ENCODE measurements around the gene SORCS2.

Gene SORCS2

DNA sequence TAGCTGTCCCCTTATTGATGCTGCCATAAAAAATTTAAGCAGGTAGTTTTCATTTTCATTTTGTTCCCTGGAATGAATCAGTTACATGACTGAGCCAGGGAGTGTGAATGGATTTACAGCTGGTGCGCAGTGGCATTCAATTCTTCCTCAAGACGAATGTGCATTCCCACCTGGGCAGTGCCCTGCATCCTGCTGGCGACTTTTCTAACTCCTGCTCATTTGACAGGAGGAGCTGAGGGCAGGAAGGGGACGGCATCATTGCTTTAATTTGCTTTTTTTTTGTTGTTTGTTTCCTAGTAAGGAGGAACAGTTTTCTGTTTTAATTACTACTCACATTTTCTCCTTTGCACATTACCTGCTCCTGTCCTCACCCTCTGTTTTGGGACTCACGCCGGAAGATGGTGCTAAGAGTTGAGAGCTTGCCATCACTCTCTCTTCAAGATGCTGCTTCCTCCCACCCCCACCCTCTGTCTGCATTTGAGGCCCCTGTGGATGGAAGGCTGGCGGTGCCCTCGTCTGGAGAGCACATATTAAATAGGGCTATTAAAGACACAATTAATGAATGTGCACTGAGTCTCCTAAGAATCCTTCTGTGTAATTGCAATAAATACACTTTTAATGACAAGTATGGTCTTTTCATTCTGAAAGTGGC lies 206.6 kb downstream of the SORCS2 start:
- FAIRE-seq, result no peak

DNA sequence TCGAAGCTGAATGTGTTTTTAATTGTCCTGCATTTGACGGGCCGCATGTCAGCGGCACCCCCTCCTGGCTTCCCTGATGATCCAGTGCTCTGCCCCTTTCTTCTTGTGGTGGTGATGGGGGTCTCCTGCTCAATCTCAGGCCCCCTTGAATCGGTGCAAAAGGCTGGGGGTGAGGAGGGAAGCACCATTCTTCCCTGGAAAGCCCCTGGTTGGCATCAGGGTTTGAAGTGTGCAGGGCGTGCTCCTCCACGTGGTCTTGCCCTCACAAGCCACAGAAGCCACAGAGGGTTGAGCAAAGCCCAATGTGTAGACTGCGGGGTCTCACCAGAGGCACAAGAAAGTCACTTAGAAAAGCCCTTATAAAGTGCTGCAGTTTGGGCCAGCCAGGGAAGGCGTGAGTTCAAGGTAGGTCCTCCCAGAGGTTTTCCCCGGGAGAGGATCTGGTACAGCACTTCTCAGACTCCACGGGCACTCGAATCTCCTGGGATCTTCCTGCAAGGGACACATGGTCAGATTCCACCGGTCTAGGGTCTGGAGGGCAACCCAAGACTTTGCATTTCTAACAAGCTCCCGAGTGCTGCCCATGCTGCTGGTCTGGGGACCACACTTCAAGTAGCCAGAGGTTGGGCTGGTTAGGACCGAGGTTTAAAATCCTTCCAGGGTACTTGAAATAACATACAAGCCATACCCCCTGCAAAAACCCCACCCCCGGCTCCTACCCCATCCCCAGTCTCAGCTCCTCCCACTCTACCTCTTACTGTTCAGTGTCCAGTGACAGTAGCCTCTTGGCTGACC lies 207.3 kb downstream of the SORCS2 start:
- no peak for FAIRE-seq

DNA sequence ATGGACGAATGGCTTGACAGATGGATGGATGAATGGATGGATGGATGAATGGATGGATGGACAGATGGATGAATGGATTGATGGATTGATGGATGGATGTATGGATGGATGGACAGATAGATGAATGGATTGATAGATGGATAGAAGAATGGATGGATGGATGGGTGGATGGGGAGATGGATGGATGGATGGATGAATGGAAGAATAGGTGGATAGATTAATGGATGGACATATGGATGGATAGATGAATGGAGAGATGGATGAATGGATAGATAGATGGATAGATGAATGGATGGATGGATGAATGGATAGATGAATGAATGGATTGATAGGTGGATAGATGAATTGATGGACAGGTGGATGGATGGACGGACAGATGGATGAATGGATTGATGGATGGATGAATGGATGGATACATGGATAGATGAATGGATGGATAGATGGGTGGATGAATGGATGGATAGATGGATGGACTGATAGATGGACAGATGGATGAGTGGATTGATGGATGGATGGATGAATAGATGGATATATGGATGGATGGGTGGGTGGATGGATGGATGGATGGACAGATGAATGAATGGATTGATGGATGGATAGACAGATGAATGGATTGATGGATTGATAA lies 208.4 kb downstream of the SORCS2 start:
- FAIRE-seq, result no peak

DNA sequence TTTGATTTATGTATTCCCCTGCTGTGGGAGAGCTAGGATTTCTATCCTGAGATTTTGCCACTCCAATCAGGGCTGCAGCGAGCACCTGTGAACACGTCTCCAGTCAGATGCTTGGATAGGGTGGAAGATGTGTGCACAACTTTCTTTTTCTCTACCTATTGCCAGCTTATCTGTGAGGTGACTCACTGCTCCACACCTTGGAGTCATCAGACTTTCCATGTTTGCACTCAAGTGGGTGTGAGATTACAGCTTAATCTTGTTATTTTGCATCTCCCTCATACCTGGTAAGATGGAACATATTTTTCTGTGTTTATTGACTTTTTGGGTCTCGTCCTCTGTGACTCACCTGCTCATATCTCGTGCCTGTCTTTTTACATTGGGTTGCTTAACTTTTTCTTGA lies 210.2 kb downstream of the SORCS2 start:
- no peak for FAIRE-seq

- no peak for FAIRE-seq
These were observed 210.7 kb downstream of the SORCS2 start for GRCh38 chr4:7403001-7403400.

- no peak for FAIRE-seq
These were observed 215.8 kb downstream of the SORCS2 start for GRCh38 chr4:7408166-7408565.

DNA sequence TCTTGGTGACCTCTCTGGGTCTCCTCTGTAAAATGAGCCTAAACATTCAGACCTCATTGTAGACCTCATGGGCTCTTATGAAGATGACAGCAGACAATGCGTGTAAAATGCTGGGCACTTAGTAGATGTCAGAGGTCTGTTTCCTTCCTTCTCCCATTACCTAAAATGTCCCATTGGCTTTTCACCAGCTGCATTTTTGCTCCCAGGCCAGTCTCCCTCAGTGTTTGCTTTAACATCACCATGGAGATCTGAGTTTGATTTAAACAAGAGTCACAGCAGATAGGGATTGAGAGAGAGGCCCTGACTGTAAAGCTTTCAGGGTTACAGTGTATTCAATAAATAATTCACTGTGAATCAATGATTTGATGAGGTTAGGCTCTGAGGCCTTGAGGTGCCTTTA lies 218.1 kb downstream of the SORCS2 start:
- no peak for FAIRE-seq

DNA sequence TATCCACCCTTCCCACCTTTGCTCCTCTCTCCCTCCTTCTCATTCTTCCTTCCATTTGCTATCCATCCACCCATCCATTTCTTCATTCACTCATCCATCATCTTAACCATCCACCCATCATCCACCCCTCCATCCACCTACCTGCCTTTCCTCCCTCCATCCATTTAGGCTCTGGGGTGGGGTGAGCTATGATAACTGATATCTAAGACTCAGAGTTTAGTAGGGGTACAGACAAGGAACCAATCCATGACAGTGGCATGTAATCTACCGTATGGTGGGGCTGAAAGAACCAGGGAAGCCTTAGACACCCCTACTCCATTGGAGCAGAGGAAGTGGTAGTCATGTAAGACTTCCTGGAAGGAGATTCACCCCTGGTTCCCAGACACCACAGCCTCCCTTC lies 219.2 kb downstream of the SORCS2 start:
- no peak for FAIRE-seq

GRCh38 chr4:7411896-7412553 lies 219.7 kb downstream of the SORCS2 start:
- no peak for FAIRE-seq

GRCh38 chr4:7412554-7412912 lies 220.2 kb downstream of the SORCS2 start:
- no peak for FAIRE-seq

- no peak for FAIRE-seq
These were observed 221.7 kb downstream of the SORCS2 start for GRCh38 chr4:7414046-7414445.

DNA sequence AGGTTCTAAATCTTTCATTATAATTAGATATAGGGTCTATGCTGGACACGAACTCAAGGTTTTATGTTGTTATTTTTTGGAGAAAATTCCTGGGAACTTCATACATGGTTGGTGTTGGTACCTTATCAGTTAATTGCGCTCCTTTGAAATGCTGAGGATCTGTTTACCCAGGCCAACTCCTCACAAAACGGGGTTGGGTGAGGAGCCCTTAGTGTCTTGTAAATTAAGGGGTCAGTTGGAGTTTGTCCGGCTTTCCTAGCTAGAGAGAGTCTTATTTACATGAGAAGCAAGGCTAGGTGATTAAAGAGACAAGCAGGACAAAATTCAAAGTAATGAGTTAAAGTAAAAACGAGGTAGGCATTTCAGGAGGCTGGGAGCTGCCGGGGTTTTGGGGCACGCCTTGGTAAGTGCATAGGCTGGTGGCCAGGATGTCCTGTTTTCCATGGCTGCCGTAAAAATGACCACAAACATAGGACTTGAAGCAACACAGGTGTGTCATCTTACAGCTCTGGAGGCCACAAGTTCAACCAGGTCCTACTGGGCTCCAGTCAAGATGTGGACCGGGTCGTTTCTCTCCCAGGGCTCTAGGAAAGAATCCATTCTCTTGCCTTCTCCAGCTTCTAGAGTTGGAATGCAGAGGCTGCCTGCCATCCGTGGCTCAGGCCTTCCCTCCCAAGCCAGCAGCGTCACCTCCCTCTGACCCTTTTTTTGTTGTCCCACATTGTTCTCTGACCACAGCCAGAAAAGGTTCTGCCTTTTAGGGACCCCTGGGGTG lies 222.6 kb downstream of the SORCS2 start:
- no peak for FAIRE-seq

DNA sequence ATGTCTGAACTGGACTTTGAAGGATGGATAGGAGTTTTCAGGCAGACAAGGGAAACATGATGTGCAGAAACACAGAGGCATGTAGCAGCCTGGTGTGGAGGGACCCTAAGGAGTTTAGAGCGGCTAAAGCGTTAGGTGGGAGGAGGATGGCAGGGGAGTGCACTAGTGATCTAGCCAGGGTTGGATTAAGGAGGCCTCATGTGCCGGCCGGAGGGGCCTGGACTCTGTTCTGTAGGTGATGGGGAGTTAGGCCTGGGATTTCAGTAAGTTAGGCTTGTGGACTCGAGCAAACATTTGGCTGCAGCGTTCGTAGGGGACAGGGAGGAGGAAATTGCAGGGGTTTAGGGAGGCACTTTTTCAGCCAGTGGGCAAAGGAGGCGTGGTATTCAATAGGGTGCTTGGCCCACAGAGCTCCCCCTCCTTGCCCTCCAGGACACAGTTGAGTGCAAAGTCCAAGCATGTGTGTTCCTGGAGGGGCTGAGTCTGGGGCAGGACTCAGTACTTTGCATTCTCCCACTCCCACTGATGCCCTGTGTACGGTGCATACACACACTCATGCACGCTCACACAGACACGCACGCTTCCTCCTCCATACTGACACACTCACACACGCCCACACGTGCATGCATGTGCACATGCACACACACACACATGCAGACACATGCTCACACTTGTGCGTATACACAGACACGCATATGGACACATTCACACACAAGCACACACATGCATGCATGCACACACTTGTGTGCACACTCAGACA lies 223.8 kb downstream of the SORCS2 start:
- FAIRE-seq, result no peak

- FAIRE-seq, result no peak
These were observed 224.6 kb downstream of the SORCS2 start for GRCh38 chr4:7416745-7417432.

DNA sequence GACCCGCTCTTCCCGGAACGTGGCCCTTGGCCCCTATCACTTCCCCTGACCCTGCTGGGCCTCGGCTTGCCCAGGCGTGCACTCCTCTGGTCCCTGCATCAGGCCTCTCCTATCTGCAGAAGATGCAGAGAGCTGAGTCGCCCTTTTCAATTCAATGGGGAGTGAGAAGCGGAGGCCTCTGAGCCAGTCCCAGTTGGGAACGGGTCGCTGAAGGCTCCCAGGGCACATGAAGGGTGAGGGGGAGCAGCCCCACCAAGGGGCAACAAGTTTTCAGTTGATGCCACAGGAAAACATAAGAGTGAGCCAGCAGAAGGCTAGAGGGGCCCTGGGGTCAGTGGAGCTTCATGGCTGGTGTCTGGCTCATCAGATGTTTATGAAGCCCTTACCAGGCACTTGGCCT lies 225.3 kb downstream of the SORCS2 start:
- FAIRE-seq, result no peak

- no peak for FAIRE-seq
These were observed 226.0 kb downstream of the SORCS2 start for GRCh38 chr4:7418131-7418943.

DNA sequence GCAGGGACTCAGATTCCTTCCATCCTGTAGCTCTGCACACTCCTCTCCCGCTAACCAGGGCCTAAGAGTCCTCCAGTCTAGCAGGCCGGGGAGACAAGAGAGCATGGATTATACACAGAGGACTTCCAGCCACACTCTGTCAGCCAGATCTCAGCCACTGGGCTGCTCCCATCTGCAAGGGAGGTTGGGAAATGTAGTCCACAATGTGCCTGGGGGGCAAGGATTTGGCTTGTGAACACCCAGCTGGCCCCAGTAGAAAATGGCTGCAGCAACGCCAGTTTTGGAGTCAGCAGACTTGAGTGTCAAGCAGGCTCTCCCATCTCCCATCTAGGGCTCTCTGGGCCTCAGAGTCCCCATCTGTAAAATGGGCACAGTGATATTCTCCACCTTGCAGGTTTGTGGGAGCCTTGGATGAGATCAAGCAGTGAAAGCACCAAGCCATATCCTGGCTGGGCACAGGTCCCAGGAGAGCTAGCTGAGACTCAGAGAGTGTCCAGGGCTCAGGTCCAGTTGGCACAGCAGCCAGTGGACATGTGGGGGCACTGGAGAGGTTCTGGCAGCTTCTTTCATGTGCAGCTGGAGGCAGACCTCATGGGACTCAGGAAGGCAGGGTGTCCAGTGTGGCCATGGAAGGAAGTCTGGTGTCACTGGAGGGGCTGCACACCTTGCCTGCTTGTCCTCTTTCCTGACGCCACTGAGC lies 227.8 kb downstream of the SORCS2 start:
- no peak for FAIRE-seq

DNA sequence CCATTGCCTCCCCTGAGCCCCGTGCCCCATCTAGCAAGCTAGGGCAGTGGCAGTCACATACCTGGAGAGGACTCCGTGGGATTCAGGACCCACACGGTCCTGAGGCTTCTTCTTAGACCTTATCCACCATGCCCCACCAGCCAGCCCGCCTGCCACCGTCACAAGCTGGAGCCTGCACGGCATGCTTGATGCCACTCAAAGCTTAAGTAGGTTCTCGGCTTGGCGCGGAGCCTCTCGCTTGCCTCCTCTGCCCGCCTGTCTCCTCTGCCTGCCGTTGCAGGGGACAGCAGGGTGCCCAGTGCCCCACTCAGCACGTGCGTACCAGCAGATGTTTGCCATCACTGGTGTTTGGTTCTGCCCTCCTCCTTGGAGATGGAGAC lies 228.3 kb downstream of the SORCS2 start:
- no peak for FAIRE-seq

DNA sequence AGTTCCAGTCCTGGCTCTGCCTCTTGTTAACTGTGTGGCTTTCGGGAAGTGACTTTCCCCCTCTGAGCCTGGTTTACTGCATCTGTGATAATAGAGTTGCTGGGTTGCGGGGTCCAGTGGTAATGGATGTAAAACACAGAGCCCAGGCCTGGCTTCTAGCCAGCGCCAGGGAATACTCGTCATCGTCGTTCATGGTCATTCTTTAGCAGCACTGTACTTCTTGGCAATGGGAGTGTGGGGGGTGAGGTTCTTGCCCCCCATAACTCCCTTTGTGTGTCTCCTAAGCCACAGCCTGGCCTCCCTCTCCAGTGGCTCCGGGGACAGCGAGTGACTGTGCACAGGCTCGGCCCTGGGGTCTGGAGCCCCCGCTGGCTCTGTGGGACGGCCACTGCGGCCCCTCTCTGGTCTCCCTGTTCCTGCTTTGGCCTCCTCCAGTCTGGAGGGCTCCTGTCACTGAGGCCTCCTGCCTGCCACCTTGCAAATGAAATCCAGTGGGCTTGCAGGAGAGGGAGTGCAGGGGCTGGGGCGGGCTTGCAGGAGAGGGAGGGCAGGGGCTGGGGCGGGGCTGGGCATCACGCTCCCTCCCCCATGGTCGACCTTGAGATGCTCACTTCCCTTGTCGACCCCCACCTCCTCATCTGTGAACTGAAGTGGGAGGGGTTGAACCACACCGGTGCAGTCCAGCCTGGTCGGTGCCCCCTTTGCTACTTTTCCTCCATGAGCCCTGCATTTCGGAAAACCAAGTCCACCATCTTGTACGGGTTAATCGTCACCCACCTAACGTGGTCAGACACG lies 229.2 kb downstream of the SORCS2 start:
- no peak for FAIRE-seq
